Putamen (tissue), 1 donor: ENCODE data around the gene PGBD5.

ENCODE experiments used
- DNase-seq: peaks from one replicate; pipeline ENCODE4 v3.0.0-alpha.2; 2016; ENCODE audit warnings: low spot score

Gene PGBD5

DNA sequence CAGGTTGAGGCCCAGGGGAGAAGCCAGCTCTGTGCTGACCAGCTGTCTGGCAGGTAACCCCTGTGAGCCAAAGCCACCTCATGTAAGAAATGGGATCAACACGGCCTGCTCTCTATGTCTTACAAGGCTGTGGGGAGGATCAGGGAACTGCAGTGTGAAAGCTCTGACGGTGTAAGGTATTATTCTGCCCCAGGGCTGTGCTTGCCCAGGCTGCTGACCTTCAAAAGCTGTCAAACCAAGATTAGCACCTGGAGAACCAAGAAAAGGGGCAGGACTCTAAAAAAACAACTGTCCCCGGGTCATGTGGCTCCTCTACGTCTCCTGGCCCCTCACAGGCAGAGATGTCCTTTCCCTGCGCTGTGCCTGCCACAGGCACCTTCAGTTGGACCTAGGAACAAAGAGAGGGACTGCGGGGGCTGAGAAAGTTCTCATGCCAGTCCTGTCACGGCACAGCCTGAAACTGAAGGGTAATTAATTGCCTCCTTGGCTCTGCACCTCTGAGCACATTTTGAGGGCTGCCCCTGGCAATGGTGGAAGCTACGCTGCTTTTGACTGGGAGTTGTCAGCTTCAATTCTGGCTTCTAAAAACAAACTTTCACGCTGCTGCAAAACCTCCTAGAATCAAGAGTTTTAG, 77.6 kb downstream of the PGBD5 start:
- no peak for DNase-seq

- DNase-seq, result no peak
Measured at GRCh38 chr1:230347896-230348295, 78.2 kb downstream of the PGBD5 start.

DNA sequence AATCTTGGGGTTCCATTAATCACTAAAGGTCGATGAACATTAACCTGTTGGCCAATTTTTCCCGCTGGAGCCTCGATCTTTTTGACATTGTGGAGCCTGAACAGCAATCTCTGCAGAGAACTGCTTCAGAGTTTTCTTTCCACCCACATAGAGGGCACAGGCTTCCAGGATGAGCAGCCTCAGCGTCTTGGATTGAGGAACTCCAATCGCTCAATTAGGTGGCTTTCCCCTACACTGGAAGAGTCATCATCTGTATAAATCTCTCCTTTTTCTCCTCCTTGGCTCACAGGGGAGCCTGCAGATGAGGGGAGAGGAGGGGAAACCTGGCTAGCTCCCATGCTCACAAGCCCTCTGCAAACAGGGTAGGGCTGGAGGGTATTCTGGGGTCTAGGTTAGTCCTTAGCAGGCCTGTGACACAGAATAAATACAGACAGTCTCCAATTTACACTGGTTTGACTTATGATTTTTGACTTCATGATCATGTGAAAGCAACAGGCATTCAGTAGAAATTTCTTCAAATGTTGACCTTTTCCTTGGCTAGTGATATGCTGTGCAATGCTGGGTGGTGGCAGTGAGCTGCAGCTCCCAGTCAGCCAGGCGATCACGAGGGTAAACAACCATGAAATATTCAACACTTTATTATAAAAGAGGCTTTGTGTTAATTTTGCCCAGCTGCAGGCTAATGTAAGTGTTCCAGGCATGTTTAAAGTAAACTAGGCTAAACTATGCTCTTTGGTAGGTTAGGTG, 80.8 kb downstream of the PGBD5 start:
- peak; percentile 92 for DNase-seq

DNA sequence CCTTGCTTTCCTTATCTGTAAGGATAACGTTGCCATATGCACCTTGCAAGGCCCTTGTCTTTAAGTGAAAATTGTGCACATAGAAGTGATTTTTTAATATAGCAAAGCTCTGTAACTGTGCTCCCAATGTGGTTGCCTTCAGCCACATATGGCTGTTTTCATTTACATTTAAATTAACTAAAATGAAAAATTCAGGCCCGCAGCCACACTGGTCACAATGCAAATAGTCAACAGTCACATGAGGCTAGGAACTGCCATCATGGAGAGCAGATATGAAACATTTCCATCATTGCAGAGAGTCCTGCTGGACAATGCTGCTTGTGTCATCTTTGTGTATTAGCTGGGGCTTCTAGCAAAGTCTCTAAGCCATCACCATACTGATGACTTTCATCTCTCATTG, 83.4 kb downstream of the PGBD5 start:
- no peak for DNase-seq

DNA sequence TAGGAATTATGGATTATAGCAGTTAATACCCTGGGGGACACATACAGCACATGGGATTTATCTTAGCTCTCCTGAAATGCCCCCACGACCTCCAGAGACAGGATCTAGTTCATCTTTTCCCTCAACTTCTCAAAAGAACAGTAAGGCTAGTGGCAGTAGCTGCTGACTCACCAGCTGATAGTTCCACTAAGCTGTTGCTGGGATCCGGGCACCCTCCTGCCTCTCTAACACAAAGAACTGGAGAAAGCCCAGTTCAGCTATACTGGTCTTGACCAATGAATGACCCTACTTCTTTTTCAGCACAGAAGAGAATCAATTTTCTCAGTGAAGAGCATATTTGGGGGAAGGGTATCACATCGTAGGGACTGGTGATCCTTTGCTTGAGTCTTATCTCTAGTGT, 84.1 kb downstream of the PGBD5 start:
- DNase-seq, result no peak

GRCh38 chr1:230341162-230341546, 85.0 kb downstream of the PGBD5 start:
- DNase-seq, result no peak

- DNase-seq, result no peak
Measured at GRCh38 chr1:230340526-230341161, 85.5 kb downstream of the PGBD5 start.

GRCh38 chr1:230339033-230339432, 87.1 kb downstream of the PGBD5 start:
- DNase-seq, result no peak

- DNase-seq, result no peak
Measured at GRCh38 chr1:230337266-230337665, 88.9 kb downstream of the PGBD5 start.

- DNase-seq, result no peak
Measured at GRCh38 chr1:230335861-230336522, 90.1 kb downstream of the PGBD5 start.

- no peak for DNase-seq
Measured at GRCh38 chr1:230334447-230334837, 91.7 kb downstream of the PGBD5 start.

GRCh38 chr1:230333590-230334446, 92.3 kb downstream of the PGBD5 start:
- peak; percentile 56 for DNase-seq

DNA sequence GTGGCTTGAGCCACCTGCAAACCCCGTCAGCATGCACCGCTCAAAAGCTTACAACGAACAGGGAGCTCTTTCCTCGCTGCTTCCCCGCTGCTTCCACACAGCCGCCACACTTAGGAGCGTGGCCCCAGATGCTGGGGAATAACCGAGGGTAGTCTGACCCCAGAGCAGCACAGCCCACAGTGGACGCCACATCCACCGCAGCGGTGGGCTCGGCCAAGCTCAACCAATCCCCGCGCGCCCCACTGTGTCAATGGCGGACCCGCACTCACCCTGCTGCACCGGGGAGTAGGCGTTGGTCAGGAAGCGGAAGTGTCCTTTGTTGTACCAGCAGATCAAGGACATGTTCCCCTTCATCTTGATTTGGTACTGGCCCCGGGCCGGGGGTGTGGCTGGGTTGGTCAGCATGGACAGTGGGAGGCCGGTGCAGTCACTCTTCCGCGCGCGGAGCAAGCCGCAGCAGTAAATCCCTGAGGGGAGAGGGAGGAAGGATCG, 93.5 kb downstream of the PGBD5 start:
- no peak for DNase-seq

DNA sequence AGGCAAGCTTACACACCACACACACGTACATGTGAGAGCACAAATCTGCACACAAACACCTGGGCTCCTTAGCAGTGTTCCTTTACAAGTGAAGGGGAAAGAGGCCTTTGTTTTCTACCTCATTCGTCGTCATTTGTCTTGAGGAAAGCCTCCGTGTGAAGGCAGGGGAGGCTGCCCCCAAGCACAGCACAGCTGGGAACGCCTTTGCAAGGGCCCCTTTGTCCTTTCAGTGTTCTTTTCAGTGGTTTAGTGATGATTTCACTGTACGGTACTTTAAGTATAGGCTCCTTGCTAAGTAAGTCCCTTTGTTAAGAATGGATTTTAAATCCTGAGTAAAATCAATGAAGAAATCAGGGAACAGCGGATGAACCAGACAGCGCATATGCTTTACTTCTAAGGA, 94.1 kb downstream of the PGBD5 start:
- no peak for DNase-seq

DNA sequence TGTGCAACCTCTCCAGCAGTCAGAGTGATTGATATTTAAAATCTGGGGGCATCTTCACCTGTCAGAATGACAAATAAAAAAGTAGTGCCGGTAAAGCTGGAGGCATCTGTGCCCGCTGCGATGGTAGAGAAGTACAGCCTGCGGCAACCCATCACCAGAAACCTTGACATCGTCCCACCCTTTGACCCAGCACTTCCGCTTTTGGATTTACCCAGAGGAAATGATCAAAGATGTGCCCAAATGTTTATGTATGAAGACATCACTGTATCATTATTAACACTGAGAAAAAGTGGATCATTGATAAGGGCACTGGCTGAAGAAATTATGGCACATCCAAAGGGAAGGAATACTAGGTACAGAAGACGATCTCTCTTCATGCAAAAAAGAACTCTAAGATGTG, 96.0 kb downstream of the PGBD5 start:
- no peak for DNase-seq

DNA sequence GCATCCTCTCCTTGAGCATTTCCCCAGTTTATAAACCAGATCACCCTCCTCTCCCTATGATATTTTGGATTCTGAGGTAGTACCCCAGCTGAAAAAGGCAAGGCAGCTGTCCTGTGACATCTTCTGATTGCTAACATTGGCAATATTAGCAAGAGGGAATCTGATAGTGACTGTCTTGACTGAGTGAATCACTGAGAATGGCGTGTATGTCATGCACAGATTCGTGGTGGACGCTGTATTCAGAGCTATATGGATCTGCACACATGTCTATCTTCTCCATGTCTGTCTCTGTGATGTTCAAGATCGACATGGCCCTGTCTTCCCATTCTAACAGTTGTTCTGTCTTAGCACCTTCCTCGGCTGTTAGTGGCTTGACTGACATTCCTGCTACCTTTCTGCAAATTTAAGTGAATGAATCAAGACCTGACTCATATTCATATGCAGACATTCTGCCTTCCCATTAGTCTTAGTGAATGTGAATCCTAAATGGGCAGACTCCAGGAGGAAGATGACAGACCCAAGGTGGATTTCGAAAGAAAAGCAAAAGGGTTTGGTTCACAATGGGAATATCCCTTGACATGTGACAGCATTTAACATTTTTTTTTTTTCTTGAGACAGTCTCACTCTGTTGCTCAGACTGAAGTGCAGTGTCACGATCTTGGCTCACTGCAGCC, 97.7 kb downstream of the PGBD5 start:
- no peak for DNase-seq

- DNase-seq, result no peak
Measured at GRCh38 chr1:230327892-230328284, 98.2 kb downstream of the PGBD5 start.

GRCh38 chr1:230326971-230327891, 98.9 kb downstream of the PGBD5 start:
- no peak for DNase-seq

DNA sequence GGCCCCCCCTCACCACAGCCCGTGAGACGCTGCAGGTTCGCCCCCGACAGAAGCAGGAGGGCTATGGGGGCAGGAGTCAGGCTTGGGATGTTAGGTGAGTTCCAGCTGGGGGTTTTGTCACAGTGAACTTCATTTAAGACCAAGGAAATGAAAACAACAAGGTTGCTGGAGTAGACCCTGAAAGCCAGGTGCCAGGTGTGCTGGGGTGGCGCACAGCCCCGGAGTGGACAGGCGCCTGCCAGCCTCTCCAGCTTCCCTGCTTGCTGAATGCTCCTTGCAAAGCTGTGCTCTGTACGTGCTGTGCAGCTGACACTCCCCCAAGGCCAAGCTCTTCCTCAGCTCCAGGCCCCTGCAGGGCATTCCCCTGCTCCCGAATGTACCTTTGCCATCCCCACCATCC, 102.4 kb downstream of the PGBD5 start:
- DNase-seq, result no peak

GRCh38 chr1:230322967-230323547, 103.1 kb downstream of the PGBD5 start:
- DNase-seq, result no peak
